Measurements from ENCODE around the gene ICAM3.
A peak's percentile ranks its signal among the peaks of the same experiment; 100 is the strongest.

ICAM3 gene

DNA sequence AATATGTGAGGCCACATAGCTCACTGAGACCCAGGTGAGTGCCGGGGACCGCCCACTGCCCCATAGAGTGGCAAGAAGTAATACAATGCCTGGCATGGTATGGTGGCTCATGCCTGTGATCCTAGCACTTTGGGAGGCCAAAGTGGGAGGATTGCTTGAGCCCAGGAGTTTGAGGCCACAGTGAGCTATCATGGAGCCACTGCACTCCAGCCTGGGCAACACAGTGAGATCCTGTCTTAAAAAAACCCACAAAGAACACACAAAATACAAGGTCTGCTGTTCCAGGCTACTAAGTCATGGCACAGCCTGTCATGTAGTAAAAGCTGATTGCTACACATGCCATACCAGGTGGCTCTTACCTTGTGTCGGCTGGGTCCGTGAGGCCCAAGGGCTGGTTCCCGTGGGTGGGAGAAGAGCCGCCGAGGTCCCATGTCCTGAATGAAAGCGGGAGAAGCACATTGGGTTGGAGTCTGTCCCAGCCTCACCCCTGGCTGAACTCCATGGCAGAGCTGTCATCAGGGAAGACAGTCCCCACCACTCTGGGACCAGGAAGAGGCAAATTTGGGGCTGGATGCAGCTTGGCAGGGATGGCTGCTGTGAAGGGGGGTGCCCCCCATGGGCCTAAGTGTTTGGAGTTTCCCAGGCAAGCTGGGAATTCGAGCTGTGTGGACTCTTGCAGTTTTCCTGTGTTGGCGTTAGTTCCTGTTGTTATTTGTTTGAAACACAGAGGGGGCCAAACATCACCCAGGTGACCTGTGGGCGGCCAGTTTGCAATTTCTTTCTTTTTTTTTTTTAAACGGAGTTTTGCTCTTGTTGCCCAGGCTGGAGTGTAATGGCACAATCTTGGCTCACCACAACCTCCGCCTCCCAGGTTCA lies 20.4 kb downstream of the ICAM3 start:
- no peak for DNase-seq

DNA sequence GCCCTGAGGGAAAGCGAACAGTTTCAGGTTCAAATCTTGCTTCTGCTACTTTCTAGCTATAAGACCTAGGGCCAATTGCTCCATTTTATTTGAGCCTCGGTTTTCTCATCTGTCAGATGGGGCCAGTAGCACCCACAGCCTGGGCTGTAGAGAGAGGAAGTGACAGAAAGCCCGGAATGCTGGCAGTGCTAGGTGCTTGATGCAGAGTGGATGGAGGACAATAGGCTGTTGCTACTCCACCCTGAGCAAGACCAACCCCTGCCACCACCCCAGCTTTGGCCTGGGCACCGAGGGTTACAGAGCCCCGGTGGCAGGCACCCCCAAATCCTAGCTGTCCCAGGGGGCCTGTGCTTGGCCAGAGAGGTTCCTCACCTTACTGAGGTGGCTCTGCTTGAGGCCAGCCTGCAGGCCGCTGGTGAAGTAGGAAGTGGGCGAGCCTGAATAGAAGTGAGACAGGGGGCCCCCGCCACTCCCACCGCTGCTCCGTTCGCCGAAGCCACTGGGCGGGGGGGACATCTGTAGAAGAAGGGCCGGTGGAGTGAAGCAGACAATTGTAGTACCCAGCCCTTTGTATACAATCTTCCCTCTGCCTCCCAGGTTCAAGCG lies 21.5 kb downstream of the ICAM3 start:
- DNase-seq: no peak

DNA sequence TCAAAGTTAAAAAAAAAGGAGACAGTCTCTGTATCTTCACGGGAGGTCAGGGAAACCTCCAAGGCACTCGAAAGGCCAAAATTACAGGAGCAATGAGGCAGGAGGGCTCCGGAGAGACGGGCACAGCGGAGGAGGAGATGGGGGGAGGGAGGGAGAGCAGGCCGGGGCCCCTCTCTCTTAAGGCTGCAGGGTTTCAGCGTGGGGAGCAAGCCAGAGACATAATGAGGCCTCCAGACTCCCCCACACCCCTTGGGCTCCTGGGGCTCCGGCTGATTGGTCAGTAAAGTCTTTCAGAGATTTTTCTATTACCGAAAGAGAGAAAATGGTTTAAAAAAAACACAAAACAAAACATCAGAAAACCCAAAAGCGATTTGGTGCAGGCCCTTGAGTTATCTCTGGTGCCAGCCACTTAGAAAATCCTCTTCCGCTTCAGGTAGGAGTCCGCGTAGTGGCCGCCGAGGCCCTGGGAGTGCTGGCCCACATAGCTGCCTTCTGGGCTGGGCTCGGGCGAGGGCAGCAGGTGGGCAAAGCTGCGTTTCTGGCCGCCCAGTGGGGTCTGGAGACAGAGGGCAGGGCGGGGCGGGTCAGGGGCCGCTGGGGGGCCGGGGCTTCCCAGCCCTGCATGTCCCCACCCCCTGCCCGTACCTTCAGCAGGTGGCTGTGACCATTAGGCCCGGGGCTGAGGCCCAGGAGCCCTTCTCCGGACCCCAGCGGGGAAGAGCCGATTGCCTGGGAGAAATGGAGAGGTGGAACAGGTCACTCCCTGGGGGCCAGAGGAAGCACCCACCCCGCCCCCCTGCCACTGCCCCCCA lies 22.2 kb downstream of the ICAM3 start:
- DNase-seq: no peak

DNA sequence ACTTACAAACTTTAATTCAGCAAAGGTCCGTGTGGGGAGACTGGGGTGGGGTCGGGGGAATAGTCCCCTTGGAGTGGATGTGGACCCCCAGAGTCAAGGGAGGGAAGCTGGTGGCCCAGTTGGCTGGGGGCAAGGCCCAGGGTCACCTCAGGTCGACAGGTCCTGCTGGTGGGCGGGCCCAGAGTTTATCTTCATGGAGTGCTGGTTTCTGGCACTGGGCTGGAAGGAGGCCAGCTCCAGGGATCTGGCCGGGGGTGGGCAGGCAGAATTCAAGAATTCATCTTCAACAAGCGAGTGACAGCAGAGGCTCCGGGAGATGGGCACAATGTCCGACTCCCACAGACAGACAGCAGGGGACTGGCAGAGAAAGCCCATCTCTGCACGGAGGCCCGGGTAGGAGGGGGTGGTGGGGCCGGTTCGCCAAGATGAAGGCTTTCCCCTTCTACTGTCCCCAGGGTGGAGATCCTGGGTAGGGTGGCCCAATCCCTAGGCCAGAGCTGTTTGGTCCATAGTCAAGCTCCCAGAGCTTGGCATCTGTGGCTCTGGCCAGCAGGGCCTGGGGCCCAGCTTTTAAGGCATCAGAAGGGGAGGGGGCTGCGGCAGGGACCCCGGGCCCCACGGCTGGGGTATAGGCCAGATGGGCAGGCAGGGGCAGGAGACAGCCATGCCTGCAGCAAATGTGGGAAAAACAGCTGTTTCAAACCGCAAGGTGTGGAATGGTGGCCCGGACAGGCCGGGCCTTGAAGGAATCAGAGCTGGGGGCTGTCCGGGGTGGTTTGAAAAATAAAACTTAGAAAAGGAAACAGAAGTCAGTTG lies 23.0 kb downstream of the ICAM3 start:
- peak; percentile 11 for DNase-seq

DNA sequence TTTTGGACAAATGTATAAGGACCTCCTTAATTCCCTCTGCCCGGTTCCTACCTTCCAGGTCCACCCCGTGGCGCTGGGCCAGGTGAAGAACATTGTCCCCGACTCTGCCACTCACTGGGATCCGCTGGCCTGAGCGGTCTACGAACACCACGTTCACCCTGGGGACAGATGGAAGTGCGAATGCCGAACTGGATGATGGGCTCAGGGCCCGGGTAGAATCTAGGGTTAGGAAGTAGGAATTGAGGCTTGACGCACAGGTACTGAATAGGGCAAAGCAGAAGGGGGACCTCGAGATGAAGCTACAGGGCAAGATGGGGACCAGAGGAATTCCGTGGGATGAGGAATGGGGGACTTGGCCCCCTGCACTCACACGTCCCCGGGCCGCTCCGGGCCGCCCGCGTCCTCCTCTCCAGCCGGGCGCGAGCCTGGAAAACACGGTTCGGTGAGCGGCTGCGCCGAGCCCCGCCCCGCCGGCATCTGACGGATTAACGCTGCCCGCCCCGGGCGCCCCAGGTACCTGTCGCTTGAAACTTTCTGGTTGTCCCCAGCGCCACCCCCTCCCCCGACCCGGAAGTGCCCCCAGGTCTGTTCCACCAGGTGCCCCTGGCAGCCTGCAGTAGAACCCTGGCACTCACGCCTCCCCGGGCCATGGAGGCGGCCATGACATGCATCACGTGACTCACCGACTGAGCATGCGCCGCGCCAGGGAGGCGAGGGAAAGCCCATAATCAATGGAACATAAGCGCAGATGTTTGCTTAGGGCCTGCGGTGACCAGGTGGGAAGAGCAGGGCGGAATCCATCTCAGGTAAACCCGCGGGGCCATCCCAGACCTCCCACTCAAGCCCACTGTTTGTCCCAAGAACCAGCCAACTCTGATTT lies 23.8 kb downstream of the ICAM3 start, which contains the start of gene FDX2:
TSS of gene FDX2 (minus strand) at position 681 of the 880 bp plus-strand sequence. CDS start at position 662, 19 bp downstream.
- peak; percentile 72 for DNase-seq

DNA sequence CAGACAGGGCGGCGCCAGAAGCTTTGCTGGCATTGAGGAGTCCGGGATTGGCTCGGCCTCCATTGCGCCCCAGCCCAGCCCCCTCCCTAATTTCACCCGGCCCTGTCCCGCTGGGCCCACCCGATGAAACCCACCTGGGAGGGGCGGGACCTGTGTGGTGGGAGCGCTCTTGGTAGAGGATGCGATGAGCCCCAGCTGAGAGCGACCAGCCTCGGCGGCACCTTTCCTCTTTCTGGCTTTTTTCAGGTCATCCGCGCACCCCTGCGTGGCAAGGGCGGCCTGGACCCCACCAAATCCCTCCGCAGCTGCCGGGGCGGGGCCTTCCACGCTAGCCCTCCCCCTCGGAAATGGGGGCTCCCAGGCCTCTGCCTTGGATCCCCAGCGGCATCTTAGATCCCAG lies 30.0 kb downstream of the ICAM3 start, which contains the start of gene ZGLP1:
TSS of gene ZGLP1 (minus strand) at position 393 of the 400 bp plus-strand sequence.
- no peak for DNase-seq

DNA sequence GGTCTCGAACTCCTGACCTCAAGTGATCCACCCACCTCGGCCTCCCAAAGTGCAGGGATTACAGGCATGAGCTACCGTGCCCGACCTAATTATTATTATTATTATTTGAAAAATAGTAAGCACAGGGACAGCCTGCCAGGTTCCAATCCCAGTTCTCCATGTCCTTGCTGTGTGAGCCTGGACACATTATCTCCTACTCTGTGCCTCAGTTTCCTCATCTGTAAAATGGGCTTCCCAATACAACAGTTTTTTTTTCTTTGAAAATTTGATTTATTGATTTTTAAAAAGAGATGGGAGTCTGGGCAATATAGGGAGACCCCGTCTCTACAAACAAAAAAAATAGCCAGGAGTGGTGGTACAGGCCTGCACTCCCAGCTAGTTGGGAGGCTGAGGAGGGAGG lies 33.1 kb downstream of the ICAM3 start:
- no peak for DNase-seq

DNA sequence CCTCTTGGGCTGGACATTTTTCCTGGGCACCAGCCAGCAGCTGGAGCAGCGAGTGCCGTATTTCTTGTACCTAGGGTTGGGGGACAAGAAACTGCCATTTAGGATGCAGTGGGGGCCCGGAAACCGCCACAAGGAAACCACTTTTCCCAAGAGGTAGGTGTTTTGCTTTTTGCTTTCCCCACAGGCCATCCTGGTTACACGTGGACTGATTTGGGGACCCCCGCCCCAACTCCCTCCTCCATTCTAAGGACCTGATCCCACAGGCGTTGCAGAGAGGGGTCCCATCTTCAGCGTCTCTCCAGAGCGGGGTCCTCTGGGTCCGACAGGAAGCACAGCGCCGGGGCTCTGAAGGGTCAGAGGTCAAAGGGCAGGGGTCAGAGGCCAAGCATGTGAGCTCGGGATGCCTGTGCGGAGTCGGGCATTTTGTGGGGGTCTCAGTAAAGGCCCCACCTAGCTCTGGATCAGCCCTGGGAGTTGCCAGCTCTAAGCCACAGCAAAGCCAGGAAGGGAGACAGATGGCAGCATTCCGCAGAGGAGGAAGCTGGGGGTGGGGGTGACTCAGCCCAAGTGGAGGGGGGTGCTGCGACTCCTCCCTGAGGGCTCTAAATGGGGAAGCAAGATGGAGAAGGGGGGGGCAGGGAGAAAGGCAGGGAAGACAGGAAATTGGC lies 34.2 kb downstream of the ICAM3 start:
- no peak for DNase-seq

DNA sequence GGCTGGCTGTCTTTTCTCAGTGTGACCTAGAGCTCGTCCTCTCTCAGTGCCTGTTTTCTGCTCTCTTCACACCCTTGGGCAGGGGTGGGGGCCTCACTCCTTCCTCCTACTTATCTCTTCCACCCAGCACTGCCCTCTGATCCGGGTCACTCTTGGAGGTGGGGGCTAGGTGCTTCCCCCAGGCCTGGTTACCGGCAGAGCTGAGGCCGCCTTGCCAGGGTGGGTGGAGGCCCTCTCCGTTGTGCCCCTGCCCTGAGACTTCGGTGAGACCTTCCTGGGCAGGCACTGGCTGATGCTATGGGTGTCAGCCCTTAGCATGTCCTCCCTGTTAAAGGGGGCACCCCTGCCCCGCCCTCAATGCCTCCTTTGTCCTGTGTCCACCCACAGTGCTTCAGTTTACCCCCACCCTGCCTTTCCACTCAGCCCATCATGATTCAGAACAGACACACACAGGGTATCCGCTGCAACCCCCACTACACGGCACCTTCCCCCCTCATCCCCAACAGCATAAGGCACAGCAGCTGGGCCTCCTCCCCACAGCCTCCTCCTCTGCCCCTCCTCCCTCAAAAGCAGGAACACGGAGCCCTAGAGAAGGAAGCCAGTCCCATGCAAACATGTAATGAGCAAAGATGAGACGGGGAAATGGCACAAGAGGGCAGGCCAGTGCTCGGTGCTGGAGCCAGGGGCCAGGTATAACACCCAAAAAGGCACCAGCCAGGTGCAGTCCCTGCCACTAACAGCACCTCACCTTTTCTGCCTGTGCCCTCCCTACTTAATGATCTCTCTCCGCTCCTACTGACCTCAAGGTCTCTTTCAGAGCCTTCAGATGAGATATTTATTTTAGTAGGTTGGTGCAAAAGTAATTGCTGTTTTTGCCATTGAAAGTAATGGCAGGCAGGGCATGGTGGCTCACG lies 39.6 kb downstream of the ICAM3 start:
- DNase-seq: no peak

DNA sequence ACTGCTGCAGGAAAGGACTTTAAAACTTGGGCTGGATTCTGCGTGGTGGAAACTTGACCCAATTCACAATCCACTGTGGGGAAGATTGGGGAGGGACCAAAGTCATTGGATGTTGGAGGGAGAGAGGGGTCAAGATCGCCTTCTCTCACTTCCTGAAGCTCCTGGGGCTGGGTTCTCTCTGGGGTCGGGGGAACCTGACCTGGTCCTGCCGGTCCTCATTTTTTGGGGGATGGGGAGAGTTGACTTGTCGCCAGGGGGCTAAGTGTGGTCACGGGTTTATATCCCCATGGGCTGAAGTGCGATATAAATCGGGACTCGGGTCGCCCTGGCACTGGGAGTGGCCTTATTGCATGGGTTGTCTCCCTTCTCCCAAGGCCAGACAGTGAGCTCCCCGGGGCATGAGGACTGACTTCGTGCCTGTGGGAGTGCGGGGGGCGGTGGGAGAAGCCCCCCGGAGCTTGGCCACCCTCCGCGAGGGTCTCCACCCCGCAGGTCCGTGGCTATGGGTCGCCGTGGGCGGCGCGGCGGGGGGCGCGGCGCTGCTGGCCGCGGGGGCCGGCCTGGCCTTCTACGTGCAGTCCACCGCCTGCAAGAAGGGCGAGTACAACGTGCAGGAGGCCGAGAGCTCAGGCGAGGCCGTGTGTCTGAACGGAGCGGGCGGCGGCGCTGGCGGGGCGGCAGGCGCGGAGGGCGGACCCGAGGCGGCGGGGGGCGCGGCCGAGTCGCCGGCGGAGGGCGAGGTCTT lies 43.4 kb downstream of the ICAM3 start:
- peak; percentile 54 for DNase-seq

DNA sequence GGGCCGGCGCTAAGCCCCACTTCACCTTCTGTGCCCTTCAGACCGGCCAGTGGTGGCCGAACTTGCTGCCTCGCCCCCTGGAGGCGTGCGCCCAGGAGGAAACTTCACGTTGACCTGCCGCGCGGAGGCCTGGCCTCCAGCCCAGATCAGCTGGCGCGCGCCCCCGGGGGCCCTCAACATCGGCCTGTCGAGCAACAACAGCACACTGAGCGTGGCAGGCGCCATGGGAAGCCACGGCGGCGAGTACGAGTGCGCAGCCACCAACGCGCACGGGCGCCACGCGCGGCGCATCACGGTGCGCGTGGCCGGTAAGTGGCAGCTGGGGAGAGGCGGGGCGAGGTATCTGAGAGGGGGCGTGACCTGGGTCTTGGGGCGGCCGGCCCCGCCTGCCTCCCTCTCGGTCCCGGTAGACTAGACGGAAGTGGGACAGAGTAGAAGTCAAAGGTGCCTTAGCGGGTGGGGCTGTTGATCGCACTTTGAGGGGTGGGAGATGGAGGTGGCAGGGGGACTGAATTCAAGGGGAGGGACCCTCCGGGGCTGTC lies 44.0 kb downstream of the ICAM3 start:
- DNase-seq: peak; percentile 42

DNA sequence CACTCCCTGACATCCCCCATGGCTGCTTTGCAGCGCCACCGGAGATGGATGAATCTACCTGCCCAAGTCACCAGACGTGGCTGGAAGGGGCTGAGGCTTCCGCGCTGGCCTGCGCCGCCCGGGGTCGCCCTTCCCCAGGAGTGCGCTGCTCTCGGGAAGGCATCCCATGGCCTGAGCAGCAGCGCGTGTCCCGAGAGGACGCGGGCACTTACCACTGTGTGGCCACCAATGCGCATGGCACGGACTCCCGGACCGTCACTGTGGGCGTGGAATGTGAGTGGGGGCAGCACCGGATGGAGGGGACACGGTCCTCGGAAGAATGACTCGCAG lies 45.1 kb downstream of the ICAM3 start:
- peak; percentile 28 for DNase-seq

DNA sequence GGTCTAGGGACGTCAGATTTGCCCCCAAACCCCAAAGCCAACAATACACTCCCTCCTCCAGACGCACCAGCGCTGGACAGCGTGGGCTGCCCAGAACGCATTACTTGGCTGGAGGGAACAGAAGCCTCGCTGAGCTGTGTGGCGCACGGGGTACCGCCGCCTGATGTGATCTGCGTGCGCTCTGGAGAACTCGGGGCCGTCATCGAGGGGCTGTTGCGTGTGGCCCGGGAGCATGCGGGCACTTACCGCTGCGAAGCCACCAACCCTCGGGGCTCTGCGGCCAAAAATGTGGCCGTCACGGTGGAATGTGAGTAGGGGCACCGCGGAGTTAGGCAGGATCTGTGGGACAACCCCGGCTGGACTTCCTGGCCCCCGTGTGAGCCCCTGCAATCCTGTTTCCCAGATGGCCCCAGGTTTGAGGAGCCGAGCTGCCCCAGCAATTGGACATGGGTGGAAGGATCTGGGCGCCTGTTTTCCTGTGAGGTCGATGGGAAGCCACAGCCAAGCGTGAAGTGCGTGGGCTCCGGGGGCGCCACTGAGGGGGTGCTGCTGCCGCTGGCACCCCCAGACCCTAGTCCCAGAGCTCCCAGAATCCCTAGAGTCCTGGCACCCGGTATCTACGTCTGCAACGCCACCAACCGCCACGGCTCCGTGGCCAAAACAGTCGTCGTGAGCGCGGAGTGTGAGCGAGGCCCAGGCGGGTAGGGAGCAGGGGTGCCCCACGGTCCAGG lies 45.6 kb downstream of the ICAM3 start:
- peak; percentile 29 for DNase-seq

DNA sequence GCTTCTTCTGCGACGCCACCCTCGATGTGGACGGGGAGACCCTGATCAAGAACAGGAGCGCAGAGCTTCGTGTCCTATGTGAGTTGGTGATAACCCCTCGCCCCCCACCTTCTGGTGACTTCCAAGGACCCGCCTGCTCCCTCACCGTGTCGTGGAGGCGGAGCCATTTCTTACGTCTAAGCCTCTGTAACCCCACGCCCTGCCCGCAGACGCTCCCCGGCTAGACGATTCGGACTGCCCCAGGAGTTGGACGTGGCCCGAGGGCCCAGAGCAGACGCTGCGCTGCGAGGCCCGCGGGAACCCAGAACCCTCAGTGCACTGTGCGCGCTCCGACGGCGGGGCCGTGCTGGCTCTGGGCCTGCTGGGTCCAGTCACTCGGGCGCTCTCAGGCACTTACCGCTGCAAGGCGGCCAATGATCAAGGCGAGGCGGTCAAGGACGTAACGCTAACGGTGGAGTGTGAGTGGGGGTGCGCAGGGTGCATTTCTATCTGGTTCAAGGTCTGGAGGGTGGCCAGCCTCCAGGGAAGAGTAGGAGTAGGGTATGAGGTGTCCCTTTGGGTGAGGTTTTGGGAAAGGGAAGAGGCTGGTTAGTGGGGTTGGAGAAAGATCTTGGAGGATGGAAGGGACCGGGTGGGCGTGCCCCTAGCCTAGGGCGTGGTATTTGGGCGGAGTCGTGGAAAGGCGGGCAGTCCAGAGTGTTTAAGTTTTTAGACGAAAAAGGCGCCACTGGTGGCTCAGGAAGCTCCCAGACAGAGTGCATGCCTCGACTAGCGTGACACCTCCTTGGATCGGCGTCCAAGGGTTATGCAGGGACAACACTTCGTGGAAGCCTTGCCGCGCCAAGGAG lies 46.4 kb downstream of the ICAM3 start:
- peak; percentile 46 for DNase-seq

DNA sequence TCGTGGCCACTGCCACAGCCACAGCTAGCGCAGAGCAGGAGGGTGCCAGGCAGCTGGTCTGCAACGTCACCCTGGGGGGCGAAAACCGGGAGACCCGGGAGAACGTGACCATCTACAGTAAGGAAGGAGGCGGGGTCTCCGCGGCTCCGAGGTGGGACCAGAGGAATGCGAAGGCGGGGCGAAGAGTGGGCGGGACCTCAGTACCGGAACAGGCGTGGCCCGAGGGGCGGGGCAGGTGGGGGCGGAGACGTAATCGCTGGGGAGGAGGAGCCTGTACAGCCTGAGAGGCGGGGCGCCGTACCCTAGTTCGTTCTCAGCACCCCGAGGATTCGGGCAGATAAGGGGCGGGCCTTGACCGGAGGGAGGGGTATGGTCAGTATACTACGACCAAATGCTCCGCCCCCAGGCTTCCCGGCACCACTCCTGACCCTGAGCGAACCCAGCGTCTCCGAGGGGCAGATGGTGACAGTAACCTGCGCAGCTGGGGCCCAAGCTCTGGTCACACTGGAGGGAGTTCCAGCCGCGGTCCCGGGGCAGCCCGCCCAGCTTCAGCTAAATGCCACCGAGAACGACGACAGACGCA lies 47.1 kb downstream of the ICAM3 start:
- no peak for DNase-seq

DNA sequence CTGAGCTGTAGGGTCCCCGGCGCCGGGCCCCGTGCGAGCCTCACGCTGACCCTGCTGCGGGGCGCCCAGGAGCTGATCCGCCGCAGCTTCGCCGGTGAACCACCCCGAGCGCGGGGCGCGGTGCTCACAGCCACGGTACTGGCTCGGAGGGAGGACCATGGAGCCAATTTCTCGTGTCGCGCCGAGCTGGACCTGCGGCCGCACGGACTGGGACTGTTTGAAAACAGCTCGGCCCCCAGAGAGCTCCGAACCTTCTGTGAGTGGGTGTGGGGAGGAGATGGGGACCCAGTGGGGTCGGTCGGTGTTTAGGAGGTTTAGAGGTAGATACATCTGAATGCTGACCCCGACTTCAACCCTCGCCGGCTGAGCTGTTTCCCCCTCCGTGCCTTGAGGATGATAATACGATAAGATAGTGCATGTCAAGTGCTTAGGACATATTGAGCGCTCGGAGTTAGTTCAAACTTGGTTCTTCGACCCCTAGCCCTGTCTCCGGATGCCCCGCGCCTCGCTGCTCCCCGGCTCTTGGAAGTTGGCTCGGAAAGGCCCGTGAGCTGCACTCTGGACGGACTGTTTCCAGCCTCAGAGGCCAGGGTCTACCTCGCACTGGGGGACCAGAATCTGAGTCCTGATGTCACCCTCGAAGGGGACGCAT lies 47.7 kb downstream of the ICAM3 start:
- peak; percentile 48 for DNase-seq
